B cell (primary cell): ENCODE measurements around the gene DPM1. TPM values are rescaled to one million over a fixed set of nuclear protein-coding genes. Genes with fewer than 3 reads are reported as not detected.

Source experiments
- ATAC-seq: fragments of 200-7000 bp; cut with Tn5 transposase; one replicate; pipeline ENCODE4 v1.10.0; 2021; ENCODE audit warnings: low read depth, mild to moderate bottlenecking, moderate number of reproducible peaks, moderate library complexity
- CTCF ChIA-PET: fragments of 350-600 bp; sonication (Branson Sonifier 250); formaldehyde crosslinking; loops from one replicate; lab custom pipeline; 2021; ENCODE audit warnings: antibody characterized with exemption, inconsistent platforms; lab: Charles Lee
- POLR2A ChIA-PET: fragments of 350-600 bp; sonication (Branson Sonifier 250); formaldehyde crosslinking; loops from one replicate; lab custom pipeline; 2021; ENCODE audit warnings: antibody characterized with exemption; lab: Charles Lee
- DNase-seq: peaks from one replicate; pipeline ENCODE4 v3.0.0; 2013
- H2AFZ ChIP-seq: 2 replicates; pipeline ENCODE4 v1.6.1; 2012; ENCODE audit warnings: mild to moderate bottlenecking, low read depth, low read length; ENCODE audit not compliant: insufficient read depth, poor library complexity, severe bottlenecking
- H3K27ac ChIP-seq, 2 donors: 1 replicate in 1 of 2; 2 replicates in 1 of 2; pipeline ENCODE4 v1.5.1; 2012 to 2013; ENCODE audit warnings: low read length in 2 of 2, mild to moderate bottlenecking in 2 of 2, moderate library complexity in 1 of 2
- H3K27me3 ChIP-seq, 4 experiments: fragments of 200-600 bp in 1 of 4; sonication (generic) in 1 of 4; replicated peaks in 1 of 4; 1 replicate in 2 of 4; 2 replicates in 2 of 4; pipeline versions ENCODE4 v1.6.1 to v1.7.0; 2013 to 2016; ENCODE audit warnings: low read length in 3 of 4, mild to moderate bottlenecking in 2 of 4, mixed read lengths in 1 of 4, moderate library complexity in 1 of 4; ENCODE audit not compliant: insufficient read depth in 4 of 4, control insufficient read depth in 3 of 4; ENCODE audit errors: control extremely low read depth in 1 of 4
- H3K36me3 ChIP-seq, 2 experiments: replicated peaks in 1 of 2; 1 replicate in 1 of 2; 2 replicates in 1 of 2; pipeline versions ENCODE4 v1.6.1 to v1.7.1; 2013; ENCODE audit warnings: low read length in 1 of 2; ENCODE audit not compliant: insufficient read depth in 2 of 2, control insufficient read depth in 1 of 2; ENCODE audit errors: control extremely low read depth in 1 of 2, extremely low read depth in 1 of 2
- H3K4me1 ChIP-seq, 2 donors: fragments of 200-600 bp in 1 of 2; sonication (generic) in 1 of 2; 1 replicate in 1 of 2; 2 replicates in 1 of 2; pipeline versions ENCODE4 v1.5.1 to v1.6.1; 2013 to 2017; ENCODE audit warnings: low read length in 2 of 2; ENCODE audit not compliant: control insufficient read depth in 2 of 2, insufficient read depth in 2 of 2
- H3K4me2 ChIP-seq: replicated peaks from 2 replicates; pipeline ENCODE3; 2012; ENCODE audit warnings: mild to moderate bottlenecking, low read depth, low read length; ENCODE audit not compliant: poor library complexity, severe bottlenecking
- H3K4me3 ChIP-seq, 5 experiments: fragments of 200-600 bp in 1 of 5; sonication (generic) in 1 of 5; 1 replicate in 3 of 5; 2 replicates in 2 of 5; pipeline versions ENCODE4 v1.5.1 to v1.7.0; 2011 to 2016; ENCODE audit warnings: low read length in 4 of 5, mild to moderate bottlenecking in 4 of 5, low read depth in 2 of 5, control low read depth in 1 of 5, moderate library complexity in 1 of 5; ENCODE audit not compliant: insufficient read depth in 1 of 5; ENCODE audit errors: control extremely low read depth in 1 of 5, extremely low read depth in 1 of 5
- H3K79me2 ChIP-seq: fragments of 200-600 bp; sonication (generic); one replicate; pipeline ENCODE4 v1.6.0; 2016; ENCODE audit warnings: low read length; ENCODE audit not compliant: control insufficient read depth, insufficient read depth
- H3K9ac ChIP-seq: fragments of 200-600 bp; sonication (generic); 2 replicates; pipeline ENCODE4 v1.6.1; 2017; ENCODE audit warnings: mild to moderate bottlenecking, low read length, moderate library complexity
- H3K9me3 ChIP-seq, 3 donors: one replicate each; pipeline versions ENCODE4 v1.6.1 to v1.7.1; 2013; ENCODE audit warnings: low read length in 2 of 3; ENCODE audit not compliant: control insufficient read depth in 2 of 3, insufficient read depth in 1 of 3; ENCODE audit errors: control extremely low read depth in 1 of 3
- H4K20me1 ChIP-seq: 2 replicates; pipeline ENCODE4 v1.6.0; 2012; ENCODE audit warnings: mild to moderate bottlenecking, low read length; ENCODE audit not compliant: insufficient read depth, control insufficient read depth, poor library complexity, severe bottlenecking
- H3K27ac Mint-ChIP-seq: one replicate; pipeline ENCODE4 v1.8.0; 2021; ENCODE audit warnings: mixed read lengths
- H3K27me3 Mint-ChIP-seq: one replicate; pipeline ENCODE4 v1.8.0; 2021; ENCODE audit warnings: mixed read lengths
- H3K4me1 Mint-ChIP-seq: one replicate; pipeline ENCODE4 v1.8.0; 2021; ENCODE audit warnings: mixed read lengths
- H3K4me3 Mint-ChIP-seq: one replicate; pipeline ENCODE4 v1.8.0; 2021; ENCODE audit warnings: mixed read lengths
- H3K9me3 Mint-ChIP-seq: one replicate; pipeline ENCODE4 v1.8.0; 2022; ENCODE audit warnings: mixed read lengths; ENCODE audit not compliant: insufficient read depth
- CTCF ChIP-seq: fragments of 200-600 bp; IDR thresholded peaks from one replicate; pipeline ENCODE4 v1.8.0; 2022; ENCODE audit warnings: antibody characterized with exemption, mild to moderate bottlenecking
- EZH2 ChIP-seq: IDR thresholded peaks from 2 replicates; pipeline ENCODE4 v1.6.1; 2012; ENCODE audit warnings: borderline replicate concordance, low read depth, mild to moderate bottlenecking, moderate library complexity, low read length; ENCODE audit not compliant: insufficient read depth, poor library complexity, severe bottlenecking
- WGBS: methylation state at CpG from one replicate; pipeline ENCODE4 v1.1.5; 2013; ENCODE audit warnings: missing lambda C conversion rate; ENCODE audit not compliant: insufficient coverage; 5-methylcytosine and 5-hydroxymethylcytosine counted together
- intact Hi-C: fragments of 100-400 bp; cut with micrococcal nuclease; formaldehyde crosslinking; loops from one replicate; pipeline ENCODE4 v1.10.0; 2022
- polyA plus RNA-seq: library from polyadenylated mRNA; depleted of rRNA; stranded (reverse); fragments of >200 nt; gene quantifications from 2 replicates; pipeline ENCODE4 v1.2.3, GENCODE V29; 2012
- total RNA-seq, 2 donors: library from RNA; stranded (reverse); fragments of 120-200 nt in 1 of 2; gene quantifications; 1 replicate in 1 of 2; 2 replicates in 1 of 2; pipeline versions ENCODE4 v1.2.3 to v1.2.4, GENCODE V29; 2013 to 2022

The DPM1 gene
- total and polyA plus RNA-seq, 2 donors (not counting 1 experiment from before 2014, with no cell fraction given), result 13.4 to 35.2 TPM

DNA sequence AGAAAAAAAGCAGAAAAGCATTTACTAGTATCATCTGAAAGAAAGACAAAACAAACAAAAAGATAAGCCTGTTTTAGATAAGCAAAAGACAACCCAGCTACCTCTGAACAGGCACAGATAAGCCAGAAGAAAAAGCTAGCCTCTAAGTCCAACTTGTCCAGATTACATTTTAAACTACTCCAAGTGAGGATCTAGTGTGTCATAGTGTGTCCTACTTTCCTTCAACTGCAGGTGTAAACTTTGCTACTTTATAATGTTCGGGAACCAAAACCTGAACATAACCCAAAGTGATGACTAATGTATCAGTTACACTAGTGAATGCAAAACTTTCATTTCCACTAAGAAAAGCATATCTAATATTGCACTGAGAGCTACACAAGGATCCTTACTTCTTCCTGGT is 46.6 kb downstream of the DPM1 start:
- H3K79me2 ChIP-seq, result peaks cover 100% of the 10 kb centered on the region
- ATAC-seq, result no peak
- no peak overlapping the region for H2AFZ ChIP-seq
- intact Hi-C loops, result no loop called here
- peak overlapping the region; percentile 56 for H3K27ac Mint-ChIP-seq
- no peak for TF ChIP-seq CTCF
- TF ChIP-seq EZH2, result no peak
- POLR2A ChIA-PET, result no interaction called here
- CTCF ChIA-PET, result interaction anchor here (0.9 to 2.4 kb wide), 5 partner anchors 11 to 121 kb away, joined by 4 to 8 read pairs (median 6); no protein-coding TSS in a partner anchor
- no peaks in the 10 kb centered on the region for H3K27me3 ChIP-seq
- H3K9ac ChIP-seq, result no peak overlapping the region
- H3K9me3 ChIP-seq, result no peaks in the 10 kb centered on the region
- H3K9me3 Mint-ChIP-seq, result no peaks in the 10 kb centered on the region
- H3K4me3 ChIP-seq, result no peak overlapping the region
- no peak for DNase-seq
- H3K4me1 Mint-ChIP-seq, result peaks cover 68% of the 10 kb centered on the region
- H4K20me1 ChIP-seq, result peaks cover 67% of the 10 kb centered on the region
- no peak overlapping the region for H3K4me2 ChIP-seq
- no peak overlapping the region for H3K27ac ChIP-seq
- H3K4me1 ChIP-seq, result peaks cover 17 to 32% of the 10 kb centered on the region in 2 donors
- H3K27me3 Mint-ChIP-seq, result no peaks in the 10 kb centered on the region
- H3K36me3 ChIP-seq, result peaks cover 6 to 14% of the 10 kb centered on the region in 2 experiments
- peak overlapping the region; percentile 60 for H3K4me3 Mint-ChIP-seq
- no CpG with 5 or more reads among the region's 1 CpG for WGBS

DNA sequence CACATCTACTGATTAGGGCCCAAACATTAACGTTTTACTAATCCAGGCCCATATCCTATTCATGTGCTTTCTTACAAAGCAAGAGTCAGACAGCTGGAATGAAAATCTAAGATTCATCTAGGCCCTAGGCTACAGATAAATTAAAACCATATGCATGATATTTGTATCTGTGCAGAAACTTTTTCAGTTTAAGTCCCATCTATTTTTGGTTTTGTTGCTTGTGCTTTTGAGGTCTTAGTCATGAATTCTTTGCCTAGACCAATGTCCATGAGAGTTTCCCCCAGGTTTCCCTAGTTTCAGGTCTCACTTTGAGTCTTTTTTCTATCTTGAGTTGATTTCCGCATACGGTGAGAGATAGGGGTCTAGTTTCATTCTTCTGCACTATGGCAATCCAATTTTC is 47.3 kb downstream of the DPM1 start:
- H3K27me3 Mint-ChIP-seq, result no peaks in the 10 kb centered on the region
- CTCF ChIA-PET, result interaction anchor here (1.6 to 2.4 kb wide), 2 partner anchors 11 to 120 kb away, joined by 6 read pairs; no protein-coding TSS in a partner anchor
- no peaks in the 10 kb centered on the region for H3K9me3 ChIP-seq
- no peaks in the 10 kb centered on the region for H3K27me3 ChIP-seq
- no CpG with 5 or more reads among the region's 3 CpGs for WGBS
- no peak overlapping the region for H3K4me3 Mint-ChIP-seq
- H3K9ac ChIP-seq, result no peak overlapping the region
- peaks cover 67% of the 10 kb centered on the region for H4K20me1 ChIP-seq
- DNase-seq (no peak), ATAC-seq (no peak)
- peaks cover 66% of the 10 kb centered on the region for H3K4me1 Mint-ChIP-seq
- H3K79me2 ChIP-seq, result peaks cover 100% of the 10 kb centered on the region
- intact Hi-C loops, result no loop called here
- H3K27ac Mint-ChIP-seq, result peak overlapping the region; percentile 41
- H3K4me3 ChIP-seq, result no peak overlapping the region
- H2AFZ ChIP-seq, result no peak overlapping the region
- H3K4me2 ChIP-seq, result no peak overlapping the region
- H3K36me3 ChIP-seq, result peaks cover 5 to 14% of the 10 kb centered on the region in 2 experiments
- POLR2A ChIA-PET, result no interaction called here
- no peak for TF ChIP-seq CTCF
- TF ChIP-seq EZH2, result no peak
- no peak overlapping the region for H3K27ac ChIP-seq
- peaks cover 10 to 25% of the 10 kb centered on the region in 2 donors for H3K4me1 ChIP-seq
- H3K9me3 Mint-ChIP-seq, result no peaks in the 10 kb centered on the region
